ENCODE measurements around the gene TM4SF4. TPM values are rescaled to one million over a fixed set of nuclear protein-coding genes. Genes with fewer than 3 reads are reported as not detected.

The TM4SF4 gene
- total and polyA plus RNA-seq, 5 donors from 2014 or later = not detected

DNA sequence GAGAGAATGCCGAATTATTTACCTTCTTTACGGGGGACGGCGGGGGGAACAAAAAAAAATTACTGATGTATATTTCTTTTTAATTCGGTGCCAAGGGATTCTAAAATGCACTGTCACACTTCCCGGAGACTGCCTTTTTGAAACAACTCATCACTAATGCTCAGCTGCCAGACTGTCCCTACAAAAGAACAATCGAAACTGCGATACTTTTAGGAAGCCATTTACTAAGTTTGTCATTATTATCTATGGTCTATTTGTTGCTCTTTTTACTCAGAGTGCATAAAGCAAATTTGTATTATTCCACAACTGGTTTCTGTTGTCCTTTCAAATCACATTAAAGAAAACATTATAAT lies 60.8 kb downstream of the TM4SF4 start:
- peaks cover 5% of the 10 kb centered on the region for H3K27me3 ChIP-seq (ENCODE audit: control insufficient read depth, insufficient read depth, low read length)
- no peak overlapping the region for H3K27ac Mint-ChIP-seq
- peaks cover 0 to 2% (median 0%) of the 10 kb centered on the region in 4 donors for H3K4me1 Mint-ChIP-seq
- no peaks in the 10 kb centered on the region for H3K36me3 Mint-ChIP-seq
- H3K36me3 ChIP-seq (ENCODE audit: control insufficient read depth, insufficient read depth, low read length) = no peaks in the 10 kb centered on the region
- H3K4me3 Mint-ChIP-seq = no peak overlapping the region
- no peaks in the 10 kb centered on the region for H3K27me3 Mint-ChIP-seq
- H3K27ac ChIP-seq (ENCODE audit: insufficient read depth, low read length, poor library complexity, severe bottlenecking) = no peak overlapping the region
- ATAC-seq (ENCODE audit: low read depth in 2 of 2) (no peak), DNase-seq (no peak)
- no peaks in the 10 kb centered on the region for H3K9me3 Mint-ChIP-seq
- no peak overlapping the region for H3K4me3 ChIP-seq (ENCODE audit: low read depth, low read length)
- H3K9me3 ChIP-seq (ENCODE audit: control insufficient read depth in 2 of 2, low read length in 2 of 2) = no peaks in the 10 kb centered on the region
- no peaks in the 10 kb centered on the region for H3K4me1 ChIP-seq (ENCODE audit: control insufficient read depth, insufficient read depth, low read length, poor library complexity, severe bottlenecking)

DNA sequence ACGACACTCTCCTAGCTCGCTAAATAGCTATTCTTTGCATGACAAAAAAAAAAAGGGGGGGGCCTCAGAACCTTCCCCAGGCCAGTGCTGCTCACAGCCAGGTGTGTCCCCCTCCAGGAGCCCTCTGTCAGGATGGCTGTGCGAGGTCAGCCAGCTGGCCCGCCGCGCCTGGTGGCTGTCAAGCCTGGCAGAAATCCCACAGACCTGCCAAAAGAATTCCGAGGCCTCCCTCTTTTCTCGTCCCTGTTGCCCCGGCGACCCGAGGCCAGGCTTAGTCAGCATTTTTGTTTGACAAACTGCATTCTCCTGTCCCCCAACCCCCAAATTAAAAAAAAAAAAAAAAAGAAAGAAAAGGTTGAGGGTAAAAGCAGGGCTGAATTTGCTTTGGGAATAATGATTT lies 61.9 kb downstream of the TM4SF4 start:
- no peak for ATAC-seq (ENCODE audit: low read depth in 2 of 2)
- H3K4me3 Mint-ChIP-seq = no peak overlapping the region

DNA sequence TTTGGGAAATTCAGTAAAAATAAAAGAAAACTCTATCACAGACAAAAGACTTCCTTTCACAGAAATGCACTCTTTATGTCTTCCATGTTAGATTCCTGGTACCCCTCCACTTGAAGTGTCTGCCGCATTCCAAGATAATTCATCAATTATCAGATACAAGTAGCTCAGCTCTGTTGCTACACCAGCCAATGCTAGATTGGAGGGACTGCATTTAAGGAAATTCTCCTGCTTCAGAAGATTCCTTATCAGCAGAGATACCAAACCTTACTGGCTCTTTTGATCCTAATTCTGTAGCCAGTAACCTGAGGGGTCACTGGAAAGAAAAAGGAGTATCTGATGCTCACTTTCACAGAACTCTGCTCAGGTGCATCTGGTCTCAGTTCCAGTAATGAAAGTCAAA lies 63.9 kb downstream of the TM4SF4 start:
- Histone ChIP-seq H3K27ac (ENCODE audit: insufficient read depth, low read length, poor library complexity, severe bottlenecking) (no peak overlapping the region), H3K9me3 (ENCODE audit: control insufficient read depth in 2 of 2, low read length in 2 of 2) (no peaks in the 10 kb centered on the region), H3K36me3 (ENCODE audit: control insufficient read depth, insufficient read depth, low read length) (no peaks in the 10 kb centered on the region), H3K4me3 (ENCODE audit: low read depth, low read length) (no peak overlapping the region), H3K27me3 (ENCODE audit: control insufficient read depth, insufficient read depth, low read length) (no peaks in the 10 kb centered on the region), H3K4me1 (ENCODE audit: control insufficient read depth, insufficient read depth, low read length, poor library complexity, severe bottlenecking) (no peaks in the 10 kb centered on the region)
- no peak overlapping the region for H3K4me3 Mint-ChIP-seq
- H3K36me3 Mint-ChIP-seq = no peaks in the 10 kb centered on the region
- no peak for ATAC-seq (ENCODE audit: low read depth in 2 of 2)
- no peaks in the 10 kb centered on the region for H3K4me1 Mint-ChIP-seq
- H3K27me3 Mint-ChIP-seq = peaks cover 4% of the 10 kb centered on the region
- H3K9me3 Mint-ChIP-seq = no peaks in the 10 kb centered on the region
- H3K27ac Mint-ChIP-seq = no peak overlapping the region
- DNase-seq = no peak

More for the DNA sequence above, 61.9 kb downstream of the TM4SF4 start:
- Histone ChIP-seq H3K27me3 (ENCODE audit: control insufficient read depth, insufficient read depth, low read length) (peaks cover 2% of the 10 kb centered on the region), H3K4me1 (ENCODE audit: control insufficient read depth, insufficient read depth, low read length, poor library complexity, severe bottlenecking) (no peaks in the 10 kb centered on the region), H3K27ac (ENCODE audit: insufficient read depth, low read length, poor library complexity, severe bottlenecking) (no peak overlapping the region), H3K9me3 (ENCODE audit: control insufficient read depth in 2 of 2, low read length in 2 of 2) (no peaks in the 10 kb centered on the region), H3K36me3 (ENCODE audit: control insufficient read depth, insufficient read depth, low read length) (no peaks in the 10 kb centered on the region), H3K4me3 (ENCODE audit: low read depth, low read length) (no peak overlapping the region)
- Mint-ChIP-seq H3K9me3 (no peaks in the 10 kb centered on the region), H3K36me3 (no peaks in the 10 kb centered on the region), H3K4me1 (peaks cover 0 to 2% (median 0%) of the 10 kb centered on the region in 4 donors), H3K27ac (no peak overlapping the region), H3K27me3 (no peaks in the 10 kb centered on the region)
- no peak for DNase-seq

DNA sequence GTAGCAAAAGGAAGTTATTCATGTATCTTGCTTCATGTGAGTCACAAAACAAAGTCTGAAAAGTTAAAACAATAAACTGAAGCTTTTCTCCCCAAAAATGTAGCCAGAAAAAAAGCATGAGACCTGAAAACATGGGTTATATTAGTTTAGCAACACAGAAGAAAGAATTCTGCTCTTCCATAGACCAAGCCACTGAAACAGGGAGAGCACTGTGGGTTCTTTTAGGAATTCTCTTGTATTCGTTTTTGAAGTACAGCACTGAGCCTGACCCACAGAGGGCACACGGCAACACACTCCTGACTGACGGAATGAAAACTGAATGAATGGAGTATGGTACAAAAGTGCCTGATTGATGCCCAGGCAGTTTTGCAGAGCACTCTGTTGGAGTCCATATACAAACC lies 66.6 kb downstream of the TM4SF4 start:
- Mint-ChIP-seq H3K4me3 (no peak overlapping the region), H3K36me3 (no peaks in the 10 kb centered on the region), H3K27ac (no peak overlapping the region), H3K27me3 (peaks cover 4% of the 10 kb centered on the region), H3K9me3 (no peaks in the 10 kb centered on the region), H3K4me1 (no peaks in the 10 kb centered on the region)
- no peaks in the 10 kb centered on the region for H3K27me3 ChIP-seq (ENCODE audit: control insufficient read depth, insufficient read depth, low read length)
- no peak overlapping the region for H3K27ac ChIP-seq (ENCODE audit: insufficient read depth, low read length, poor library complexity, severe bottlenecking)
- H3K4me3 ChIP-seq (ENCODE audit: low read depth, low read length) = no peak overlapping the region
- no peak for ATAC-seq (ENCODE audit: low read depth in 2 of 2)
- no peaks in the 10 kb centered on the region for H3K4me1 ChIP-seq (ENCODE audit: control insufficient read depth, insufficient read depth, low read length, poor library complexity, severe bottlenecking)
- H3K9me3 ChIP-seq (ENCODE audit: control insufficient read depth in 2 of 2, low read length in 2 of 2) = no peaks in the 10 kb centered on the region
- no peak for DNase-seq
- no peaks in the 10 kb centered on the region for H3K36me3 ChIP-seq (ENCODE audit: control insufficient read depth, insufficient read depth, low read length)

DNA sequence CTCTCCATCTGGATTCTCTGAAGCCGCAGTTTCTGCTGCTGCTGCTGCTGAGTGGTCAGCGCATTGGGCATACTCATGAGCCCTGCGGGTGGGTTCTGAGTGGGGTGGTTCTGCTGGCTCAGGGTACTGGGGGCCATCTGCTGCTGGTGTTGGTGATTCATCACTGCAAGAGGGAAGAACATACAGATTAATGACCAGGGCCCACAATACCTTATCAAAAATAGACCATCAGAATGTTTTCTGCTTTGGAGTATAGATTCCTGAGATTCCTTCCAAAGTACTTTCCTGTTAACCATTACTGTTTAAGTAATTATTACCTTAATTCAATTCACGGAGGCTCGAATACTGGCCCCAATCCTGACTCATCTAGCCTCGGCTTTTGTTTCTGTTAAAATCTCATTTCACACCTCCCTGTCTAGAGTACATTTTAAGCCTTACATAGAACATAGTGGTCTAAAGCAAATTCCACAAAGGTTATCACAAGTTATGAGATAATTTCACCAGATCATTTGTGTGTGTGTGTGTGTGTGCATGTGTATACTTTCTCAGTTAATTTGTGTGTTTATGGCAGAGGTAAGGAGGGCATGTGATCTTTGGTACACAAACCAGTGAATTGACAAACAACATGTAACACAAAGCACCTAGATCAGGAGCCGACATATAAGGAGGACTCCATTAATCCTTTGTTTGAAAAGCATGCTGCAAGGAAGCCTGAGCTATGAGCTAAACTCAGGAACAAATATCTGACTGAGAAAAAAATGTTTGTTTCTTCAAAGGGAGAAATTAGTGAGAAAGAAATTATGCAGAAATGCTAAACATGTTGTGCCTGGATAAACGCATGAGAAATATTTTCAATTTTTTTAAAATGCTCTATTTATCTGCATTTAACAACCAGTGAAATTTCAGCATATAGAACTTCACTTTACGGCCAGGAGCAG lies 68.1 kb downstream of the TM4SF4 start:
- Mint-ChIP-seq H3K4me3 (peak overlapping the region in 1 of 4 donors; percentile 27), H3K27ac (no peak overlapping the region), H3K4me1 (no peaks in the 10 kb centered on the region), H3K9me3 (peaks cover 0 to 1% (median 0%) of the 10 kb centered on the region in 7 donors), H3K27me3 (peaks cover 4% of the 10 kb centered on the region), H3K36me3 (no peaks in the 10 kb centered on the region)
- H3K4me3 ChIP-seq (ENCODE audit: low read depth, low read length) = no peak overlapping the region
- ATAC-seq (ENCODE audit: low read depth in 2 of 2) (no peak), DNase-seq (no peak)
- no peaks in the 10 kb centered on the region for H3K4me1 ChIP-seq (ENCODE audit: control insufficient read depth, insufficient read depth, low read length, poor library complexity, severe bottlenecking)
- no peaks in the 10 kb centered on the region for H3K9me3 ChIP-seq (ENCODE audit: control insufficient read depth in 2 of 2, low read length in 2 of 2)
- no peaks in the 10 kb centered on the region for H3K27me3 ChIP-seq (ENCODE audit: control insufficient read depth, insufficient read depth, low read length)
- no peak overlapping the region for H3K27ac ChIP-seq (ENCODE audit: insufficient read depth, low read length, poor library complexity, severe bottlenecking)
- H3K36me3 ChIP-seq (ENCODE audit: control insufficient read depth, insufficient read depth, low read length) = no peaks in the 10 kb centered on the region

DNA sequence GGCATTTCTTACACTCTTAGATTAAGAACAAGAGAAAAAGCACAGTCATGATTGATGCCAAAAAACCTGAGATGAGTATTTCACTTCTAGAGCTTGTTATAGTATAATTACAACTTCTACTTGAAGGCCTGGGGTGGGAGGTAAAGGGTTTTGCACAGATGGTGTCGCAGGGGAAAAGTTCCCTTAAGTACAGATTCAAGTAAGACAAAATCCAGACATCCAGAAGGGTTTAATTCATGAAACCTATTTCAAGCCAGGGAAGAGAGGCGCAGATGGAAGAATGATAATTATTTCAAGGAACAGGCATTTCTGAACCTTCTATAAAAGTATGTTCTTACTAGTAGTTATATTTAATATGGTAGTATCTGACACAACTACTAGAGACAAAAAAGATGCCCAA lies 70.6 kb downstream of the TM4SF4 start:
- ATAC-seq (ENCODE audit: low read depth in 2 of 2) (no peak), DNase-seq (no peak)
- H3K36me3 Mint-ChIP-seq = no peaks in the 10 kb centered on the region
- no peaks in the 10 kb centered on the region for H3K4me1 Mint-ChIP-seq
- H3K4me3 Mint-ChIP-seq = no peak overlapping the region
- no peaks in the 10 kb centered on the region for H3K9me3 ChIP-seq (ENCODE audit: control insufficient read depth in 2 of 2, low read length in 2 of 2)
- H3K9me3 Mint-ChIP-seq = peaks cover 0 to 1% (median 0%) of the 10 kb centered on the region in 7 donors
- no peak overlapping the region for H3K27ac Mint-ChIP-seq
- H3K4me3 ChIP-seq (ENCODE audit: low read depth, low read length) = no peak overlapping the region
- peaks cover 4% of the 10 kb centered on the region for H3K27me3 Mint-ChIP-seq
- H3K27ac ChIP-seq (ENCODE audit: insufficient read depth, low read length, poor library complexity, severe bottlenecking) = no peak overlapping the region
- no peaks in the 10 kb centered on the region for H3K4me1 ChIP-seq (ENCODE audit: control insufficient read depth, insufficient read depth, low read length, poor library complexity, severe bottlenecking)
- H3K36me3 ChIP-seq (ENCODE audit: control insufficient read depth, insufficient read depth, low read length) = no peaks in the 10 kb centered on the region
- H3K27me3 ChIP-seq (ENCODE audit: control insufficient read depth, insufficient read depth, low read length) = no peaks in the 10 kb centered on the region

DNA sequence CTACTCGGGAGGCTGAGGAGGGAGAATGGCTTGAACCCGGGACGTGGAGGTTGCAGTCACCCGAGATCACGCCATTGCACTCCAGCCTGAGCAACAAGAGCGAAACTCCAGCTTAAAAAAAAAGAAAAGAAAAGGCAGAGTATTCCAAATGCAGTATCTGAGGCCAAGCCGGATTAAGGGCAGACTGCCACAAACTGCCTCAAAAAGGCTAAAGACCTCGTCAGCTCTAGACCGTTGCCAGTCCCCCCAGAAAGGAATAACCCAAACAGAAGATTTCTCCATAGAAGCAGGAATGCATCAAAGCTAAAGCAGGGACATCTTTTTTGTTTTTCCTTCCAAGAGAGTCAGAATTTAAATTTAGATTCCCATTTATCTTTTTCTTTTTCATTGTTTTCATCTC lies 72.9 kb downstream of the TM4SF4 start:
- DNase-seq (no peak), ATAC-seq (ENCODE audit: low read depth in 2 of 2) (no peak)
- Mint-ChIP-seq H3K27me3 (no peaks in the 10 kb centered on the region), H3K36me3 (no peaks in the 10 kb centered on the region), H3K9me3 (peaks cover 0 to 1% (median 0%) of the 10 kb centered on the region in 7 donors), H3K27ac (no peak overlapping the region), H3K4me3 (no peak overlapping the region), H3K4me1 (no peaks in the 10 kb centered on the region)
- no peaks in the 10 kb centered on the region for H3K36me3 ChIP-seq (ENCODE audit: control insufficient read depth, insufficient read depth, low read length)
- H3K4me1 ChIP-seq (ENCODE audit: control insufficient read depth, insufficient read depth, low read length, poor library complexity, severe bottlenecking) = no peaks in the 10 kb centered on the region
- no peak overlapping the region for H3K27ac ChIP-seq (ENCODE audit: insufficient read depth, low read length, poor library complexity, severe bottlenecking)
- no peaks in the 10 kb centered on the region for H3K27me3 ChIP-seq (ENCODE audit: control insufficient read depth, insufficient read depth, low read length)
- H3K4me3 ChIP-seq (ENCODE audit: low read depth, low read length) = no peak overlapping the region
- no peaks in the 10 kb centered on the region for H3K9me3 ChIP-seq (ENCODE audit: control insufficient read depth in 2 of 2, low read length in 2 of 2)
